Right cardiac atrium (tissue), 5 donors: ENCODE measurements around the gene AUP1. TPM values are rescaled to one million over a fixed set of nuclear protein-coding genes. Genes with fewer than 3 reads are reported as not detected.
"Not testable (repeated sequence)": the region's sequence is repeated elsewhere in the genome, so short reads cannot be mapped to it uniquely, and the experiment has no call there.

Experiments used
- ATAC-seq, 2 donors: fragments of 200-7000 bp; cut with Tn5 transposase; one replicate each; pipeline versions ENCODE4 v1.8.0 to v1.9.1; 2020; ENCODE audit warnings: moderate library complexity in 2 of 2, mild to moderate bottlenecking in 1 of 2
- DNase-seq, 3 donors: peaks; one replicate each; pipeline ENCODE4 v3.0.0-alpha.2; 2020
- H3K27ac ChIP-seq: one replicate; pipeline ENCODE4 v1.5.1; 2013; ENCODE audit warnings: mild to moderate bottlenecking, low read length, control low read depth, moderate library complexity
- H3K27me3 ChIP-seq: one replicate; pipeline ENCODE4 v1.6.1; 2013; ENCODE audit not compliant: control insufficient read depth, insufficient read depth
- H3K4me1 ChIP-seq: one replicate; pipeline ENCODE4 v1.6.1; 2013; ENCODE audit warnings: low read length; ENCODE audit not compliant: control insufficient read depth, insufficient read depth
- H3K4me3 ChIP-seq: one replicate; pipeline ENCODE4 v1.5.1; 2013; ENCODE audit warnings: low read length, control low read depth
- H3K9me3 ChIP-seq: one replicate; pipeline ENCODE4 v1.6.1; 2013; ENCODE audit warnings: low read length; ENCODE audit not compliant: control insufficient read depth
- WGBS: extraction: QIAGEN DNeasy Blood & Tissue Kit; methylation state at CpG from one replicate; pipeline ENCODE4 v1.1.7; 2013; 5-methylcytosine and 5-hydroxymethylcytosine counted together
- intact Hi-C, 4 donors: fragments of 100-400 bp; cut with DNase I; formaldehyde crosslinking; loops; one replicate each; pipeline versions ENCODE4 v1.11.0 to v1.14.0; 2022 to 2023
- polyA plus RNA-seq: library from polyadenylated mRNA; stranded (reverse); fragments of 200-250 nt; gene quantifications from one replicate; pipeline ENCODE4 v1.2.3, GENCODE V29; 2013
- total RNA-seq, 4 donors: library from RNA; stranded (reverse); fragmentation: NEBNext Ultra II Directional; extraction: Animal tissue kit (Norgen Biotek cat#: 25700); gene quantifications; one replicate each; pipeline ENCODE4 v1.2.1, GENCODE V29; 2021
- donor health status: healthy with polysubstance abuse.
- donor health status: DM: no; HTN: yes; CAD: no.
- donor health status: DM: no; HTN: no; CAD: no.
- donor health status: DM: no; HTN: yes; CAD: no; lungs with severe emphysema.
- donor health status: DM: yes; HTN: yes; CAD: no.

Gene AUP1
- total and polyA plus RNA-seq, 5 donors, result 52.3 to 75.3 (median 63.6) TPM

- intact Hi-C loops, result no loop called here
- Histone ChIP-seq H3K9me3 (no peaks in the 10 kb centered on the region), H3K27ac (no peak overlapping the region), H3K4me1 (peaks cover 2% of the 10 kb centered on the region), H3K27me3 (no peaks in the 10 kb centered on the region), H3K4me3 (no peak overlapping the region)
- ATAC-seq (no peak), DNase-seq (no peak)
- WGBS, result 92% methylated on average over 1 of the region's 1 CpG
These were observed 40.2 kb upstream of the AUP1 start for GRCh38 chr2:74569686-74570085.

- intact Hi-C loops, result no loop called here
- peaks cover 2% of the 10 kb centered on the region for H3K4me1 ChIP-seq
- no peak overlapping the region for H3K4me3 ChIP-seq
- 84% methylated on average over 5 of the region's 5 CpGs for WGBS
- ATAC-seq (no peak), DNase-seq (no peak)
- H3K9me3 ChIP-seq, result no peaks in the 10 kb centered on the region
- H3K27ac ChIP-seq, result no peak overlapping the region
- H3K27me3 ChIP-seq, result no peaks in the 10 kb centered on the region
These were observed 38.4 kb upstream of the AUP1 start for GRCh38 chr2:74567881-74568280.

DNA sequence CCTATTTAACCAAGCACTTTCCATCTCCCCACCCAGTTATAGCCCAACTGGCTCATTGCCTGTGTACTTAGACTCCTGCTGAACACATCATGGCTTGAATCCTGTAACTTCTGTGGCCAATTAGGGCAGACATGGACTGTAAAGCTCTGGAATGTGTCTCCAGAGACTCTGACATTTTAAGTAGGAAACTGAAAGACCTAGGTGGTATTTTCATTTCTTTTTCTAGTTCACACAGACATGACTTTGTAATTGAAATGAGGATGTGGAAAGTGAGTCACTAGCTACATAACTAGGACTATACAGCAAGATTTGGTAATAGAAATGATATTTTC, 37.2 kb upstream of the AUP1 start:
- H3K27ac ChIP-seq, result no peak overlapping the region
- no peak overlapping the region for H3K4me3 ChIP-seq
- DNase-seq (no peak), ATAC-seq (peak; percentile 51 to 75)
- peaks cover 2% of the 10 kb centered on the region for H3K4me1 ChIP-seq
- no peaks in the 10 kb centered on the region for H3K9me3 ChIP-seq
- H3K27me3 ChIP-seq, result no peaks in the 10 kb centered on the region
- intact Hi-C loops, result no loop called here

- no peak overlapping the region for H3K4me3 ChIP-seq
- H3K27me3 ChIP-seq, result no peaks in the 10 kb centered on the region
- no peak for ATAC-seq
- peaks cover 2% of the 10 kb centered on the region for H3K4me1 ChIP-seq
- no peak for DNase-seq
- no peak overlapping the region for H3K27ac ChIP-seq
- no peaks in the 10 kb centered on the region for H3K9me3 ChIP-seq
- WGBS, result 73% methylated on average over 7 of the region's 7 CpGs
- intact Hi-C loops, result no loop called here
These were observed 36.7 kb upstream of the AUP1 start for GRCh38 chr2:74566076-74566753.

DNA sequence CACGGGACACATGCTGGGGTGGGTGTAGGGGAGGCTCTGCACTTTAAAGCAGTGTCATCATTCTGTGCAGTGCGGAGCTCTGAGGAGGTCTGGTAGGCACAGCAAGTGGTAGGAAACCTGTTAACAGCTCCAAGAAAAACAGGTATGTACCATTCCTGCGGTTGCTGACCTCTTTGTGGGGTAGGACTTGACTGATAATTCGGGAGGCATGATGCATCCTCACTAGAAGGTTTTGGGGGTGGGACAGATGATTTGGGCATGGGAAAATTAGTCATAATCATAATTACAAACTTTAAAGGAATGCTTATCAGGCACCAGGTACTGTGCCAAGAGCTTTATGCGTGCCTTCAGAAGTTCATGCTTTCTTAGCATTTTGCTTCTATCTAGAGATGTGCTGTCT, 34.7 kb upstream of the AUP1 start:
- H3K4me3 ChIP-seq, result no peak overlapping the region
- WGBS, result 61% methylated on average over 5 of the region's 5 CpGs
- H3K27ac ChIP-seq, result no peak overlapping the region
- intact Hi-C loops, result no loop called here
- DNase-seq (no peak), ATAC-seq (no peak)
- H3K9me3 ChIP-seq, result no peaks in the 10 kb centered on the region
- no peaks in the 10 kb centered on the region for H3K27me3 ChIP-seq
- H3K4me1 ChIP-seq, result peaks cover 2% of the 10 kb centered on the region

DNA sequence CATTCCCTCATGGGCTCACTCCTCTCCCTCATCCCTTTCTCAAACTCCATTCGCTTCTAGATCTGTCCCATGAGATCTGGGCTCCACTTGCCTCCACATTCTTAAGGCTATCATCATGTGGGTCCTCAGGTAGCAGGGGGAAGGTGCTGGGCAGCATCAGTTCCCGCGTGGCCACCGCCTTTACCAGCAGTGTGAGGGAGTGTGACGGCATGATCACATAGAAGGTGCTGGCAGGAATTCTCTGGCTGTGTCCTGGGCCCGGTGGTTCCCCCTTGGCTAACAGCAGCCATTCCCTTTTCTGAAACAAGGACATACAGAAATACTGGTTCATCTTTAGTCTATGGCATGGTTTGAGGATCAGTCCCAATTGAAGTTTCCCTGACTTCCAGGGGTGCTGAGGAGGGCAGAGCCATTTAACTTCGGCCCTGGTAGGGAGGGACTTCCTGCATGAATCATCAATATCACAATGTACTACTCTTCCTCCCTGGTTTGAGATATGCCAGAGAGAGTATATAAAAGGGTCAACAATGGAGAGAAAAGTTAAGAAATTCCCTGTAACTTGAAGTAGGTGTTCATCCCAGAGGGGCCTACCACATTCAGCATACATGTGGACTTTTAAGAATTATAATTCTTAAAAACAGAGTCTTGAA, 32.7 kb upstream of the AUP1 start:
- intact Hi-C loops, result no loop called here
- Histone ChIP-seq H3K9me3 (no peaks in the 10 kb centered on the region), H3K27ac (no peak overlapping the region), H3K27me3 (no peaks in the 10 kb centered on the region), H3K4me3 (no peak overlapping the region), H3K4me1 (peaks cover 2% of the 10 kb centered on the region)
- WGBS, result 75% methylated on average over 7 of the region's 7 CpGs
- ATAC-seq (peak in 1 of 2 donors; percentile 49), DNase-seq (no peak)

DNA sequence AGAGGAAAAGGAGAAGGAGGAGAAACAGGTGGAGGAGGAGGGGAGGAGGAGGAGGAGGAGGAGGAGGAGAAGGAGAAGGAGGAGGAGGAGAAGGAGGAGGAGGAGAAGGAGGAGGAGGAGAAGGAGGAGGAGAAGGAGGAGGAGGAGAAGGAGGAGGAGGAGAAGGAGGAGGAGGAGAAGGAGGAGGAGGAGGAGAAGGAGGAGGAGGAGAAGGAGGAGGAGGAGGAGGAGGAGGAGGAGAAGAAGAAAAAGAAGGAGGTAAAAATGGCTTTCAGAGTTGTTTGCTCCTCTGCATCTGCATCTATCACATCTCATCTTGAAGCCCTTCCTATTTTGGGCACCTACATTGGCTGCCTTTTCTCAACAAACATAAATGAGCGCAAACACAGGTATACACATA, 31.5 kb upstream of the AUP1 start:
- H3K27me3 ChIP-seq, H3K9me3 ChIP-seq, H3K4me3 ChIP-seq, H3K4me1 ChIP-seq, intact Hi-C loops, ATAC-seq, DNase-seq, H3K27ac ChIP-seq: not testable (repeated sequence)
- WGBS, result 96% methylated on average over 1 of the region's 1 CpG

DNA sequence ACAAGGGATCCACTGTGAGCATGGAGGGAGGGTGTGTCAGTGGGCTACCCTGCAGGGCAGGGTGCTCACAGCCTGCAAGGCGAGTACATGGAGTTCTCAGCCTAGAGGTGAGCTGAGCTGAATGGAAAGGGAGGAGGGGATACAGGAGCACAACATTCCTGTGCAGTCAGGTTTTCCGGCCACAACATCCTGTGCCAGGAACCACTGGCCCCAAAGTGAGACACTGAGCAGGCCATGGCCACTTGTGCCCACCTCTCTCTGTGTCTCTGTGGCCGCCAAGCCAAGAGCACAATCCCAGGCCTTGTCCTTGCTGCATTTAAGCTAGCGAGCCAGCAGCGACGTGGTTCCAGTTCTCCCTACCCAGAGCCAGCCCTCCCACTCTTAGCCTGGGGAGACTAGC, 31.1 kb upstream of the AUP1 start:
- no peaks in the 10 kb centered on the region for H3K27me3 ChIP-seq
- no peak for ATAC-seq
- intact Hi-C loops, result no loop called here
- no peak overlapping the region for H3K4me3 ChIP-seq
- DNase-seq, result no peak
- WGBS, result 58% methylated on average over 6 of the region's 6 CpGs
- no peaks in the 10 kb centered on the region for H3K4me1 ChIP-seq
- H3K9me3 ChIP-seq, result no peaks in the 10 kb centered on the region
- H3K27ac ChIP-seq, result no peak overlapping the region

- Histone ChIP-seq H3K9me3 (no peaks in the 10 kb centered on the region), H3K4me1 (no peaks in the 10 kb centered on the region), H3K4me3 (no peak overlapping the region), H3K27ac (no peak overlapping the region), H3K27me3 (no peaks in the 10 kb centered on the region)
- DNase-seq, result peak in 1 of 3 donors; percentile 41
- no peak for ATAC-seq
- 28% methylated on average over 5 of the region's 5 CpGs for WGBS
- intact Hi-C loops, result no loop called here
These were observed 30.4 kb upstream of the AUP1 start for GRCh38 chr2:74559912-74560311.

DNA sequence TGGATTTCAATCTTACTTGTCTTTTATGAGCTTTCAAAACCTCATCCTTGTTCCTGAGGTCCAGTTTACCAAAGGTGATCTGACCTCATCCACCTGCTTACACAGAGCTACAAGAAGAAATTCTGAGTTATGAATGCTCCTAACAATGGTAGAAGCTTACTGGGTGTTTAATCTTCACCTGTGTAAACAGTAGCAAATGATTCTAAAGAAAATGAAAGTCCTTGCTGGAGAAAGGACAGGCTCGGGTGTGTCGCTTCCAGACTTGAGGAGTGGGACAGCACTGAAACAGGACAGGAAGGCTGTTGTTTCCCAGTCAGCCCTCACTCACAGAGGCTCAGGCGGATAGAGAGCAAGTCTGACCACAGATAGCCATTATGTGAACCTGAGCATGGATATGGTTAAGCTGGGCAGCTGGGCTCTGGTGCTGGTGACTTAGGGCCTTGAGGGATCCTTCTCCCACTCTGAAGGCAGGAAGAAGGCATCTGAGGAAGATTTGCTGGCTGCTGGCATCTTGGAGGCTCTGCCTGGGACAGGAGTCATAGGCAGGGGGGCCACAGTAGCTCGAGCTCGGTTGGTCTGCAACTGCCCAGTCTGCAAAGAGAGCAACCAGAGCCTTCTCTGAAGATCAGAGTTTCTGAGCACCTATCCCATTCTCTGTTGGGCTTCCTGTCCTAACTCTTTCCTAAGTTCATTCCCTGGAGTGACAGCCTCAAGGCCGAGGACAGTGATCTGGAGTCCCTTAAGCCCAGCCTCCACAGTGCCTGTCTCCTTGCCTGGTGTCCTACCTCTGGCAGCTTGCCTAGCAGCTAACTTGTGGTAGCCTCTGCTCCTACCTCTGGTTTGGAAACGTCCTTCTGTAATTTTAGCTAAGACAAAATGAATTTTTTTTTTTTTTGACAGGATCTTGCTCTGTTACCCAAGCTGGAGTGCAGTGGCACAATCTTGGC, 29.1 kb upstream of the AUP1 start:
- Histone ChIP-seq H3K27ac (no peak overlapping the region), H3K9me3 (no peaks in the 10 kb centered on the region), H3K27me3 (no peaks in the 10 kb centered on the region), H3K4me3 (no peak overlapping the region), H3K4me1 (no peaks in the 10 kb centered on the region)
- intact Hi-C loops, result no loop called here
- ATAC-seq (no peak), DNase-seq (no peak)
- WGBS, result 62% methylated on average over 7 of the region's 7 CpGs

GRCh38 chr2:74556831-74557370, 27.4 kb upstream of the AUP1 start:
- Histone ChIP-seq H3K27ac (no peak overlapping the region), H3K4me3 (no peak overlapping the region), H3K9me3 (no peaks in the 10 kb centered on the region), H3K27me3 (no peaks in the 10 kb centered on the region), H3K4me1 (no peaks in the 10 kb centered on the region)
- DNase-seq (peak in 1 of 3 donors; percentile 40), ATAC-seq (no peak)
- 90% methylated on average over 6 of the region's 6 CpGs for WGBS
- intact Hi-C loops, result no loop called here
